ENCODE measurements around the gene TMEM151B. TPM values are rescaled to one million over a fixed set of nuclear protein-coding genes. Genes with fewer than 3 reads are reported as not detected.
A peak's percentile ranks its signal among the peaks of the same experiment; 100 is the strongest.
"Not testable (repeated sequence)": the region's sequence is repeated elsewhere in the genome, so short reads cannot be mapped to it uniquely, and the experiment has no call there.

TMEM151B gene
- total and polyA plus RNA-seq, 2 experiments from 2014 or later = 0.30 TPM

DNA sequence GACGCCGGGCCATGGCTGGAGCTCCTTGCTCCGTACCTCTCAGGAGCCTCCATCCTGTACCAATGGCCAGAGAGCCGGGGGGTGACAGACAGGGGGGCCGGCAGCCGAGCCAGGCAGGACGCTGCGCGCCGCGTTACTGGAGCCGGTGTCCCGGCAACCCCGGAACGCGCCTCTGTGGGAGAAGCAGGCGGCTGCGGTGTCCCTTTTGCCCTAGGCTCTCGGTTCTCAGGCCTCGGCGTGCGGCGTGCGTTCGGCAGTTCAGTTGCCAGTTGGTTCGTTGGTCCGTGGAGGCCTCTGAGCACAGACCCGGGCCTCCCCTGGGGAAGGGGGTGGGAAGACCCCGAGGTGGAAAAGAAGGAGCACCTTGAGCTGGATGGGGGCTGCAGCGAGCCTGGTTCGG lies 72.2 kb downstream of the TMEM151B start, which contains the start of gene SPATS1:
Gene SPATS1 (plus strand): TSS at position 162 of the 400 bp plus-strand sequence. CDS start 446 bp downstream, outside the sequence.
- Histone ChIP-seq H3K4me1 (ENCODE audit: insufficient read depth) (no peaks in the 10 kb centered on the region), H2AFZ (peak within 1 kb of the TSS; percentile 15), H3K36me3 (replicated peaks; ENCODE audit: insufficient read depth, low read depth) (no peaks in the 10 kb centered on the region), H4K20me1 (ENCODE audit: insufficient read depth, poor library complexity, severe bottlenecking) (no peaks in the 10 kb centered on the region), H3K79me2 (no peaks in the 10 kb centered on the region), H3K4me3 (no peak within 1 kb of the TSS), H3K27ac (no peak within 1 kb of the TSS), H3K4me2 (peak within 1 kb of the TSS; percentile 65), H3K27me3 (peaks cover 39% of the 10 kb centered on the region), H3K9me2 (replicated peaks; ENCODE audit: insufficient read depth) (no peaks in the 10 kb centered on the region), H3K9me3 (ENCODE audit: low read depth) (no peaks in the 10 kb centered on the region)
- DNase-seq (ENCODE audit: low spot score) = peak; percentile 14
- TF ChIP-seq, protein P1, sequence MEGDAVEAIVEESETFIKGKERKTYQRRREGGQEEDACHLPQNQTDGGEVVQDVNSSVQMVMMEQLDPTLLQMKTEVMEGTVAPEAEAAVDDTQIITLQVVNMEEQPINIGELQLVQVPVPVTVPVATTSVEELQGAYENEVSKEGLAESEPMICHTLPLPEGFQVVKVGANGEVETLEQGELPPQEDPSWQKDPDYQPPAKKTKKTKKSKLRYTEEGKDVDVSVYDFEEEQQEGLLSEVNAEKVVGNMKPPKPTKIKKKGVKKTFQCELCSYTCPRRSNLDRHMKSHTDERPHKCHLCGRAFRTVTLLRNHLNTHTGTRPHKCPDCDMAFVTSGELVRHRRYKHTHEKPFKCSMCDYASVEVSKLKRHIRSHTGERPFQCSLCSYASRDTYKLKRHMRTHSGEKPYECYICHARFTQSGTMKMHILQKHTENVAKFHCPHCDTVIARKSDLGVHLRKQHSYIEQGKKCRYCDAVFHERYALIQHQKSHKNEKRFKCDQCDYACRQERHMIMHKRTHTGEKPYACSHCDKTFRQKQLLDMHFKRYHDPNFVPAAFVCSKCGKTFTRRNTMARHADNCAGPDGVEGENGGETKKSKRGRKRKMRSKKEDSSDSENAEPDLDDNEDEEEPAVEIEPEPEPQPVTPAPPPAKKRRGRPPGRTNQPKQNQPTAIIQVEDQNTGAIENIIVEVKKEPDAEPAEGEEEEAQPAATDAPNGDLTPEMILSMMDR (IDR thresholded peaks at IDR 0.05; ENCODE audit: poor library complexity) = no peak
- TF ChIP-seq EZH2 (IDR thresholded peaks at IDR 0.05; ENCODE audit: borderline replicate concordance) (no peak), EZH2phosphoT487 (IDR thresholded peaks at IDR 0.05; ENCODE audit: low read depth, severe bottlenecking, unreplicated experiment) (no peak)
- 48% methylated on average over 31 of the region's 31 CpGs for WGBS (ENCODE audit: low lambda C conversion rate, missing lambda C conversion rate)

DNA sequence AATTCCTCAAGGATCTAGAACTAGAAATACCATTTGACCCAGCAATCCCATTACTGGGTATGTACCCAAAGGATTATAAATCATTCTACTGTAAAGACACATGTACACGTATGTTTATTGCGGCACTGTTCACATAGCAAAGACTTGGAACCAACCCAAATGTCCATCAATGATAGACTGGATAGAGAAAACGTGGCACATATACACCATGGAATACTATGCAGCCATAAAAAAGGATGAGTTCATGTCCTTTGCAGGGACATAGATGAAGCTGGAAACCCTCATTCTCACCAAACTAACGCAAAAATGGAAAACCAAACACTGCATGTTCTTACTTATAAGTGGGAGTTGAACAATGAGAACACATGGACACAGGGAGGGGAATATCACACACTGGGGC lies 76.6 kb downstream of the TMEM151B start:
- not testable (repeated sequence) for H3K4me2 ChIP-seq; H2AFZ ChIP-seq; H3K9me3 ChIP-seq (ENCODE audit: low read depth); H3K9me2 ChIP-seq (replicated peaks; ENCODE audit: insufficient read depth); H3K4me3 ChIP-seq; H3K27ac ChIP-seq; H3K36me3 ChIP-seq (replicated peaks; ENCODE audit: insufficient read depth, low read depth); H3K79me2 ChIP-seq; DNase-seq (ENCODE audit: low spot score); H4K20me1 ChIP-seq (ENCODE audit: insufficient read depth, poor library complexity, severe bottlenecking); H3K4me1 ChIP-seq (ENCODE audit: insufficient read depth)
- WGBS (ENCODE audit: low lambda C conversion rate, missing lambda C conversion rate) = 84% methylated on average over 4 of the region's 4 CpGs
- peaks cover 33% of the 10 kb centered on the region for H3K27me3 ChIP-seq

DNA sequence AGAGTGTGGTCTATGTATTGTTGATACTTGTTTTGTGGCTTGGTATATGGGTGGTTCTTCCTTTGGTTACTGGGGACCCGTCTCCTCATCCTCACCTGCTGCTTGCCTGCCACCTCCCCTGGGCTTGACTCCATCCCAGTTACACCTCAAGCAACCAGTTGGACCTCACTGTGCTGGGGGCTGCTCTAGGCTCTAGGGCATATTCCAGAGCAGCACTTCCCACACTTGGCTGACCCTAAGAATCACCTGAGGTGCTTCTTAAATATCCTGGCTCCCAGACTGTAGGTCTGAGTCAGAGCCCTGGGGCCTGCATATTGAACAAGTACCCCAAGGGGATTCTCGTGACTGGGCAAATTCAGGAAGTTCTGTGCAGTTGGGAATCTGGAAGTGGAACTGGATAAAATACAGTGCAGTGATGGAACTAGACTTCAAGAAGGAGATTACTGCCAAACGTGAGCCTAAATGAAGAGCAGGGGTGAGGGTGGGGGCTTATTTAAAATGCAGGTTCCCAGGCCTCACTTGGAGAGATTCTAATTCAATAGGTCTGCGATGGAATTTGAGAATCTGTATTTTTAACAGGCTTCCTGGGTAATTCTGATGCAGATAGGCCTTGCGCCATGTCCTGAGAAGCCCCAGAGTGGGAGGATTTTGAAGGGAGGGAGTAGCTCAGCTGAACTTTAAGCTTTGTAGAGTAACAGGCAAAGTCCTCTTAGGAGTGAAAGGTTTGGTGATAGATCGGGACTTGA lies 79.8 kb downstream of the TMEM151B start:
- H3K4me3 ChIP-seq = no peak overlapping the region
- H3K4me1 ChIP-seq (ENCODE audit: insufficient read depth) = no peaks in the 10 kb centered on the region
- H3K9me3 ChIP-seq (ENCODE audit: low read depth) = no peaks in the 10 kb centered on the region
- no peaks in the 10 kb centered on the region for H3K9me2 ChIP-seq (replicated peaks; ENCODE audit: insufficient read depth)
- H2AFZ ChIP-seq = no peak overlapping the region
- WGBS (ENCODE audit: low lambda C conversion rate, missing lambda C conversion rate) = 74% methylated on average over 6 of the region's 6 CpGs
- DNase-seq (ENCODE audit: low spot score) = no peak
- TF ChIP-seq EZH2 (IDR thresholded peaks at IDR 0.05; ENCODE audit: borderline replicate concordance) (no peak), EZH2phosphoT487 (IDR thresholded peaks at IDR 0.05; ENCODE audit: low read depth, severe bottlenecking, unreplicated experiment) (no peak)
- TF ChIP-seq, protein P1 (IDR thresholded peaks at IDR 0.05; ENCODE audit: poor library complexity) = no peak
- H3K27ac ChIP-seq = no peak overlapping the region
- H4K20me1 ChIP-seq (ENCODE audit: insufficient read depth, poor library complexity, severe bottlenecking) = no peaks in the 10 kb centered on the region
- peaks cover under 1% of the 10 kb centered on the region for H3K27me3 ChIP-seq
- no peak overlapping the region for H3K4me2 ChIP-seq
- no peaks in the 10 kb centered on the region for H3K36me3 ChIP-seq (replicated peaks; ENCODE audit: insufficient read depth, low read depth)
- H3K79me2 ChIP-seq = no peaks in the 10 kb centered on the region

DNA sequence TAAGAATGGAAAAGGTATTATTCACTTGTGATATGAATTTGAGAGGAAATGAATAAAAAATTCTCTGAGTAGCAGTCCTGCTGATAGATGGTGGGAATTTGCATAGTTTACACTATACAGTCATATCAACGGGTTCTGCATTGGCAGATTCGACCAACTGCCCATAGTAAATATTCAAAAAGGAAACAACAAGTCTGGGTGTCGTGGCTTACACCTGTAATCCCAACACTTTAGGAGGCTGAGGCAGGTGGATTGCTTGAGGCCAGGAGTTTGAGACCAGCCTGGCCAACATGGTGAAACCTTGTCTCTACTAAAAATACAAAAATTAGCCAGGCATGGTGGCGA lies 80.4 kb downstream of the TMEM151B start:
- H3K4me1 ChIP-seq (ENCODE audit: insufficient read depth); DNase-seq (ENCODE audit: low spot score); H3K27me3 ChIP-seq; H3K4me3 ChIP-seq; H3K9me3 ChIP-seq (ENCODE audit: low read depth); H3K27ac ChIP-seq; H4K20me1 ChIP-seq (ENCODE audit: insufficient read depth, poor library complexity, severe bottlenecking); H3K79me2 ChIP-seq; H3K36me3 ChIP-seq (replicated peaks; ENCODE audit: insufficient read depth, low read depth); H3K9me2 ChIP-seq (replicated peaks; ENCODE audit: insufficient read depth); H3K4me2 ChIP-seq; H2AFZ ChIP-seq: not testable (repeated sequence)
- 71% methylated on average over 4 of the region's 4 CpGs for WGBS (ENCODE audit: low lambda C conversion rate, missing lambda C conversion rate)
